ENCODE results near the gene FLT4. TPM values are rescaled to one million over a fixed set of nuclear protein-coding genes. Genes with fewer than 3 reads are reported as not detected.

FLT4 gene
- total and polyA plus RNA-seq, 4 donors, result 2.0 to 19.9 (median 7.6) TPM

- 81% methylated on average over 13 of the region's 13 CpGs for WGBS
- TF ChIP-seq NR2F2 (IDR thresholded peaks at IDR 0.05), result no peak
- no peak for TF ChIP-seq EGR1 (IDR thresholded peaks at IDR 0.05; ENCODE audit: low read depth in 2 of 2)
- TF ChIP-seq JUND (IDR thresholded peaks at IDR 0.05), result no peak
- TF ChIP-seq ZBTB33 (IDR thresholded peaks at IDR 0.05), result no peak
- TF ChIP-seq ATF3 (IDR thresholded peaks at IDR 0.05), result no peak
- TF ChIP-seq GABPA (IDR thresholded peaks at IDR 0.05 in 1 of 2, conservative IDR thresholded peaks at IDR 0.05 in 1 of 2), result no peak
- no peak for TF ChIP-seq REST (IDR thresholded peaks at IDR 0.05)
- TF ChIP-seq SP1 (IDR thresholded peaks at IDR 0.05), result no peak
- no peak for TF ChIP-seq TAF1 (conservative IDR thresholded peaks at IDR 0.05)
- TF ChIP-seq MAX (IDR thresholded peaks at IDR 0.05), result no peak
- TF ChIP-seq HNF4A (conservative IDR thresholded peaks at IDR 0.05), result no peak
- no peak for TF ChIP-seq YY1 (IDR thresholded peaks at IDR 0.05)
- no peak for TF ChIP-seq CTCF (IDR thresholded peaks at IDR 0.05; ENCODE audit: low read depth, low read length, missing input control)
- no peak for TF ChIP-seq HNF4G (IDR thresholded peaks at IDR 0.05)
- no peak for TF ChIP-seq RAD21 (IDR thresholded peaks at IDR 0.05)
- no peak for TF ChIP-seq RXRA (IDR thresholded peaks at IDR 0.05)
- DNase-seq (ENCODE audit: low spot score), result no peak
- no peaks in the 10 kb centered on the region for H3K36me3 ChIP-seq (ENCODE audit: control insufficient read depth in 4 of 4, insufficient read depth in 3 of 4, low read depth in 1 of 4, low read length in 3 of 4)
- no peak overlapping the region for H3K9ac ChIP-seq (ENCODE audit: low read depth in 1 of 2, low read length in 2 of 2)
- H3K27me3 ChIP-seq (ENCODE audit: control insufficient read depth in 4 of 4, insufficient read depth in 4 of 4, low read length in 3 of 4), result no peaks in the 10 kb centered on the region
- no peaks in the 10 kb centered on the region for H3K4me1 ChIP-seq (ENCODE audit: control insufficient read depth in 4 of 4, insufficient read depth in 4 of 4, low read length in 3 of 4)
- no peaks in the 10 kb centered on the region for H3K9me3 ChIP-seq (ENCODE audit: control insufficient read depth in 4 of 4, low read length in 3 of 4)
- no peak overlapping the region for H3K27ac ChIP-seq (ENCODE audit: low read depth in 1 of 2, low read length in 2 of 2)
- H3K4me3 ChIP-seq (ENCODE audit: low read depth in 1 of 3, low read length in 3 of 3), result no peak overlapping the region
Observed at GRCh38 chr5:180604271-180604670, 45.1 kb downstream of the FLT4 start.

- no peaks in the 10 kb centered on the region for H3K9me3 ChIP-seq (ENCODE audit: control insufficient read depth in 4 of 4, low read length in 3 of 4)
- TF ChIP-seq HNF4A (conservative IDR thresholded peaks at IDR 0.05) (no peak), FOXA2 (IDR thresholded peaks at IDR 0.05) (no peak), GABPA (IDR thresholded peaks at IDR 0.05 in 1 of 2, conservative IDR thresholded peaks at IDR 0.05 in 1 of 2) (no peak), YY1 (IDR thresholded peaks at IDR 0.05) (no peak), REST (IDR thresholded peaks at IDR 0.05) (no peak), RXRA (IDR thresholded peaks at IDR 0.05) (no peak)
- no peak overlapping the region for H3K27ac ChIP-seq (ENCODE audit: low read depth in 1 of 2, low read length in 2 of 2)
- no peaks in the 10 kb centered on the region for H3K4me1 ChIP-seq (ENCODE audit: control insufficient read depth in 4 of 4, insufficient read depth in 4 of 4, low read length in 3 of 4)
- no peak overlapping the region for H3K9ac ChIP-seq (ENCODE audit: low read depth in 1 of 2, low read length in 2 of 2)
- H3K36me3 ChIP-seq (ENCODE audit: control insufficient read depth in 4 of 4, insufficient read depth in 3 of 4, low read depth in 1 of 4, low read length in 3 of 4), result no peaks in the 10 kb centered on the region
- no peaks in the 10 kb centered on the region for H3K27me3 ChIP-seq (ENCODE audit: control insufficient read depth in 4 of 4, insufficient read depth in 4 of 4, low read length in 3 of 4)
- no peak for DNase-seq (ENCODE audit: low spot score)
- H3K4me3 ChIP-seq (ENCODE audit: low read depth in 1 of 3, low read length in 3 of 3), result no peak overlapping the region
- 93% methylated on average over 19 of the region's 19 CpGs for WGBS
Observed at GRCh38 chr5:180603076-180603594, 46.3 kb downstream of the FLT4 start.

All from liver (tissue), 9 donors.